Subcutaneous abdominal adipose tissue (tissue), 5 donors: ENCODE data around the gene INTS6L.

Experiments used
- H3K27ac ChIP-seq: one replicate; pipeline ENCODE4 v1.7.0; 2013; ENCODE audit warnings: low read depth, mild to moderate bottlenecking, inconsistent platforms, low read length, moderate library complexity
- H3K27me3 ChIP-seq, 5 donors: one replicate each; pipeline ENCODE4 v1.7.0; 2013; ENCODE audit warnings: low read length in 5 of 5, inconsistent platforms in 1 of 5; ENCODE audit not compliant: control insufficient read depth in 5 of 5, insufficient read depth in 4 of 5
- H3K36me3 ChIP-seq, 5 donors: one replicate each; pipeline ENCODE4 v1.7.0; 2013; ENCODE audit warnings: low read length in 5 of 5; ENCODE audit not compliant: control insufficient read depth in 5 of 5, insufficient read depth in 5 of 5
- H3K4me1 ChIP-seq, 5 donors: one replicate each; pipeline ENCODE4 v1.7.0; 2013; ENCODE audit warnings: low read length in 5 of 5, mild to moderate bottlenecking in 3 of 5, moderate library complexity in 1 of 5; ENCODE audit not compliant: control insufficient read depth in 5 of 5, insufficient read depth in 5 of 5
- H3K4me3 ChIP-seq, 5 donors: one replicate each; pipeline ENCODE4 v1.7.0; 2013; ENCODE audit warnings: low read length in 5 of 5, low read depth in 1 of 5
- H3K9ac ChIP-seq, 5 donors: one replicate each; pipeline ENCODE4 v1.7.0; 2013; ENCODE audit warnings: low read length in 5 of 5, mild to moderate bottlenecking in 4 of 5, moderate library complexity in 3 of 5
- H3K9me3 ChIP-seq, 5 donors: one replicate each; pipeline ENCODE4 v1.7.0; 2013; ENCODE audit warnings: low read length in 5 of 5; ENCODE audit not compliant: control insufficient read depth in 5 of 5
- donor health status: healthy.
- donor health status: healthy.
- donor health status: healthy.
- donor health status: healthy.
- donor health status: healthy.

Gene INTS6L

GRCh38 chrX:135522132-135522530, 1.7 kb downstream of the INTS6L start:
- peaks cover 0 to 20% (median 4%) of the 10 kb centered on the region in 5 donors for H3K4me1 ChIP-seq
- no peaks in the 10 kb centered on the region for H3K36me3 ChIP-seq

GRCh38 chrX:135522878-135523693, 2.6 kb downstream of the INTS6L start:
- peak overlapping the region; percentile 31 for H3K27ac ChIP-seq

More at GRCh38 chrX:135522132-135522530, 1.7 kb downstream of the INTS6L start:
- peak overlapping the region; percentile 62 to 84 (median 73) for H3K4me3 ChIP-seq
- H3K9me3 ChIP-seq: no peaks in the 10 kb centered on the region
- H3K27ac ChIP-seq: peak overlapping the region; percentile 31
- peak overlapping the region in 4 of 5 donors; percentile 55 to 74 (median 65) for H3K9ac ChIP-seq
- H3K27me3 ChIP-seq: peaks cover 0 to 3% (median 0%) of the 10 kb centered on the region in 5 donors

GRCh38 chrX:135528254-135528653, 7.8 kb downstream of the INTS6L start:
- no peak overlapping the region for H3K4me3 ChIP-seq
- no peaks in the 10 kb centered on the region for H3K4me1 ChIP-seq
- peaks cover 0 to 3% (median 0%) of the 10 kb centered on the region in 5 donors for H3K27me3 ChIP-seq
- H3K27ac ChIP-seq: no peak overlapping the region
- H3K9me3 ChIP-seq: no peaks in the 10 kb centered on the region
- H3K36me3 ChIP-seq: no peaks in the 10 kb centered on the region
- no peak overlapping the region for H3K9ac ChIP-seq

More at GRCh38 chrX:135522878-135523693, 2.6 kb downstream of the INTS6L start:
- no peaks in the 10 kb centered on the region for H3K9me3 ChIP-seq
- H3K36me3 ChIP-seq: no peaks in the 10 kb centered on the region
- H3K4me1 ChIP-seq: peaks cover 0 to 20% (median 4%) of the 10 kb centered on the region in 5 donors
- peak overlapping the region in 3 of 5 donors; percentile 62 to 76 (median 72) for H3K4me3 ChIP-seq
- H3K27me3 ChIP-seq: peaks cover 0 to 3% (median 0%) of the 10 kb centered on the region in 5 donors
- peak overlapping the region in 2 of 5 donors; percentile 64 to 66 for H3K9ac ChIP-seq

GRCh38 chrX:135528756-135529155, 8.3 kb downstream of the INTS6L start:
- Histone ChIP-seq H3K9me3 (no peaks in the 10 kb centered on the region), H3K27ac (no peak overlapping the region), H3K36me3 (no peaks in the 10 kb centered on the region), H3K4me1 (no peaks in the 10 kb centered on the region), H3K9ac (no peak overlapping the region), H3K27me3 (peaks cover 0 to 3% (median 0%) of the 10 kb centered on the region in 5 donors), H3K4me3 (no peak overlapping the region)

- Histone ChIP-seq H3K9me3 (no peaks in the 10 kb centered on the region), H3K27me3 (peaks cover 0 to 6% (median 0%) of the 10 kb centered on the region in 5 donors), H3K9ac (no peak overlapping the region), H3K4me3 (no peak overlapping the region), H3K27ac (no peak overlapping the region), H3K36me3 (no peaks in the 10 kb centered on the region), H3K4me1 (peaks cover 0 to 3% (median 0%) of the 10 kb centered on the region in 5 donors)
Measured at GRCh38 chrX:135530097-135530496, 9.6 kb downstream of the INTS6L start.

- H3K27ac ChIP-seq: no peak overlapping the region
- no peaks in the 10 kb centered on the region for H3K36me3 ChIP-seq
- H3K9ac ChIP-seq: no peak overlapping the region
Measured at GRCh38 chrX:135531813-135532212, 11.4 kb downstream of the INTS6L start.

GRCh38 chrX:135535077-135535940, 14.8 kb downstream of the INTS6L start:
- Histone ChIP-seq H3K9me3 (no peaks in the 10 kb centered on the region), H3K27ac (no peak overlapping the region), H3K9ac (no peak overlapping the region), H3K27me3 (peaks cover 0 to 3% (median 0%) of the 10 kb centered on the region in 5 donors), H3K4me3 (no peak overlapping the region), H3K36me3 (no peaks in the 10 kb centered on the region), H3K4me1 (peaks cover 0 to 11% (median 0%) of the 10 kb centered on the region in 5 donors)

More at GRCh38 chrX:135531813-135532212, 11.4 kb downstream of the INTS6L start:
- no peaks in the 10 kb centered on the region for H3K9me3 ChIP-seq
- peaks cover 0 to 9% (median 0%) of the 10 kb centered on the region in 5 donors for H3K4me1 ChIP-seq
- H3K27me3 ChIP-seq: peaks cover 0 to 6% (median 0%) of the 10 kb centered on the region in 5 donors
- no peak overlapping the region for H3K4me3 ChIP-seq

DNA sequence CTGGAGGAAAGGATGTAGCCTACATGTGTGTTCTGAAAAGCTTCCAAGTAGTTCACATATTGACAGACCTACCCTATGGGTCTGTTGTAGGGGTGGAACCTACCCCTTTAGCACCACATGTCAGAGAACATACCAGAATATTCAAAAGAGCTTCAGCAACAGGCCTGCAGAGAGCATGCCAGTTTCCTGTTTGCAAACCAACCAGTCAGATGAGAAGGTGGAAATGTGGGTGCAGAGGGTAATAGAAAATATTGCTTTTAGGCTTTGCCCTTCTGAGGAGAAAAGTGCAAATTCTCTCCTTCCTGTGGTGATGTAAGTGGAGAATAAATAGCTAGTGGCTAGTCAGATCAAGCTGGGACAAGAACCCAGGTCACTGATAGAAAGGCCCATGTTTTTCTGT, 16.4 kb downstream of the INTS6L start:
- no peak overlapping the region for H3K9ac ChIP-seq

DNA sequence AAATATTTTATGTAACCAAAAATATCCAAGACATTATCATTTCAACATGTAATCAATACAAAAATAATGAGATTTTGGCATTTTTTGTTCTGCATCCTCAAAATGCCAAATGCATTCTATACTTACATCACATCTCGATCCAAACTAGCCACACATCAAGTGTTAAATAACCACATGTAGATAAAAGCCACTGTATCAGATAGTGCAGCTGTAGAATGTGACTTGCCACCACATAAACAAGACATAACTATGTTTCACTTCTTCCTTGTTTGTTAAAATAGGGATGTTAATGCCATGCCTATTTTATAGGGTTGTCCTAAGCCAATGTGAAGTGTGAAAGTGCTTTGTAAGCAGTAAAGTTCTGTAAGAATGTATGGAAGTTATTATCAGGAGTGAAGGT, 20.9 kb downstream of the INTS6L start:
- peaks cover 0 to 2% (median 0%) of the 10 kb centered on the region in 5 donors for H3K27me3 ChIP-seq
- H3K4me3 ChIP-seq: no peak overlapping the region
- no peaks in the 10 kb centered on the region for H3K36me3 ChIP-seq
- no peak overlapping the region for H3K9ac ChIP-seq
- H3K27ac ChIP-seq: no peak overlapping the region
- H3K9me3 ChIP-seq: no peaks in the 10 kb centered on the region
- peaks cover 0 to 8% (median 0%) of the 10 kb centered on the region in 5 donors for H3K4me1 ChIP-seq

More for the DNA sequence above, 16.4 kb downstream of the INTS6L start:
- no peaks in the 10 kb centered on the region for H3K9me3 ChIP-seq
- no peak overlapping the region for H3K27ac ChIP-seq
- H3K36me3 ChIP-seq: no peaks in the 10 kb centered on the region
- no peak overlapping the region for H3K4me3 ChIP-seq
- H3K4me1 ChIP-seq: peaks cover 0 to 11% (median 0%) of the 10 kb centered on the region in 5 donors
- peaks cover 0 to 5% (median 0%) of the 10 kb centered on the region in 5 donors for H3K27me3 ChIP-seq
